Heart left ventricle (tissue), 16 donors: Measurements from ENCODE around the gene STEAP1B. TPM values are rescaled to one million over a fixed set of nuclear protein-coding genes. Genes with fewer than 3 reads are reported as not detected.
"Not testable (repeated sequence)": the region's sequence is repeated elsewhere in the genome, so short reads cannot be mapped to it uniquely, and the experiment has no call there.

Source experiments
- ATAC-seq, 4 donors: fragments of 200-7000 bp; cut with Tn5 transposase; one replicate each; pipeline ENCODE4 v1.9.1; 2020 to 2022; ENCODE audit warnings: moderate library complexity in 4 of 4, mild to moderate bottlenecking in 3 of 4, moderate number of reproducible peaks in 1 of 4
- DNase-seq, 5 donors: peaks; one replicate each; pipeline ENCODE4 v3.0.0-alpha.2; 2020
- H3K27ac ChIP-seq, 12 donors: fragments of 200-600 bp; sonication (generic) in 4 of 12; one replicate each; pipeline versions ENCODE4 v1.5.0 to v1.8.0; 2016 to 2022; ENCODE audit warnings: mild to moderate bottlenecking in 2 of 12
- H3K27me3 ChIP-seq, 9 donors: fragments of 200-600 bp; sonication (generic) in 2 of 9; one replicate each; pipeline versions ENCODE4 v1.5.1 to v1.8.0; 2016 to 2022; ENCODE audit warnings: mild to moderate bottlenecking in 3 of 9
- H3K36me3 ChIP-seq, 9 donors: fragments of 200-600 bp; sonication (generic) in 2 of 9; one replicate each; pipeline versions ENCODE4 v1.5.0 to v1.8.0; 2018 to 2022; ENCODE audit warnings: mild to moderate bottlenecking in 2 of 9
- H3K4me1 ChIP-seq, 12 donors: fragments of 200-600 bp; sonication (generic) in 4 of 12; one replicate each; pipeline versions ENCODE4 v1.5.0 to v1.8.0; 2016 to 2022; ENCODE audit warnings: mild to moderate bottlenecking in 3 of 12
- H3K4me3 ChIP-seq, 12 donors: fragments of 200-600 bp; sonication (generic) in 4 of 12; one replicate each; pipeline versions ENCODE4 v1.5.0 to v1.8.0; 2017 to 2022; ENCODE audit warnings: mild to moderate bottlenecking in 9 of 12, moderate library complexity in 4 of 12
- H3K9me3 ChIP-seq, 12 donors: fragments of 200-600 bp; sonication (generic) in 4 of 12; one replicate each; pipeline versions ENCODE4 v1.5.0 to v1.8.0; 2016 to 2022; ENCODE audit warnings: mild to moderate bottlenecking in 1 of 12
- CTCF ChIP-seq, 12 donors: fragments of 200-600 bp; sonication (generic) in 4 of 12; IDR thresholded peaks; one replicate each; pipeline versions ENCODE4 v1.5.0 to v1.8.0; 2018 to 2022; ENCODE audit warnings: antibody characterized with exemption in 12 of 12, mild to moderate bottlenecking in 5 of 12
- POLR2A ChIP-seq, 2 donors: fragments of 450-650 bp; IDR thresholded peaks; one replicate each; pipeline ENCODE4 v1.6.1; 2017; ENCODE audit warnings: antibody characterized with exemption in 2 of 2, mild to moderate bottlenecking in 2 of 2, moderate library complexity in 2 of 2
- WGBS, 4 donors: extraction: QIAGEN DNeasy Blood & Tissue Kit in 2 of 4; methylation state at CpG; one replicate each; pipeline versions ENCODE4 v1.1.5 to v1.1.7; 2013 to 2018; 5-methylcytosine and 5-hydroxymethylcytosine counted together
- intact Hi-C, 10 donors: fragments of 100-400 bp; cut with DNase I; formaldehyde crosslinking; loops; one replicate each; pipeline versions ENCODE4 v1.11.1 to v1.14.2; 2022
- polyA plus RNA-seq, 2 donors: library from polyadenylated mRNA; stranded (reverse); fragments of 200-250 nt; gene quantifications; one replicate each; pipeline ENCODE4 v1.2.3, GENCODE V29; 2013
- total RNA-seq, 9 donors: library from RNA; depleted of rRNA in 2 of 9; stranded (reverse); fragments of >200 nt in 2 of 9; fragmentation: NEBNext Ultra II Directional in 3 of 9; extraction: Animal tissue kit (Norgen Biotek cat#: 25700) in 3 of 9; gene quantifications; one replicate each; pipeline versions ENCODE4 v1.1.0 to v1.2.4, GENCODE V29; 2016 to 2023
- donor health status: ischemic (EF 13 %, LVEDD 7.1; RV severe dilation, severe dysfunction).
- donor health status: healthy with polysubstance abuse.
- donor health status: DM: no; HTN: yes; CAD: no.
- donor health status: DM: no; HTN: no; CAD: no.
- donor health status: ischemic (EF 25% LVEDD 6.9; RV normal size, moderate dysfunction).
- donor health status: ischemic (EF 25% LVEDD 5.7; RV mildly dilated, moderate dysfunction).
- donor health status: healthy.
- donor health status: DM: yes; HTN: yes; CAD: no.
- donor health status: ischemic (EF 35%, LVEDD 5.7; RV mildly dilated, moderate dysfunction).
- donor health status: nonischemic (EF 11% LVEDD 7.7; RV severe dilation, severe dysfunction).
- donor health status: DM: yes; HTN: yes; CAD: no.
- donor health status: PGD.
- donor health status: ischemic (EF 29% LVEDD 5.4; RV normal size, mild dysfunction).
- donor health status: nonischemic (EF 23%, LVEDD 6.1; RV moderate dilation, normal function).

Gene STEAP1B
- total and polyA plus RNA-seq, 11 donors, result 0.26 to 1.7 (median 0.51) TPM; not detected in 2

- H3K4me3 ChIP-seq, H3K27me3 ChIP-seq, DNase-seq, ATAC-seq, intact Hi-C loops, H3K4me1 ChIP-seq, H3K9me3 ChIP-seq, H3K27ac ChIP-seq, H3K36me3 ChIP-seq: not testable (repeated sequence)
- WGBS, 4 donors, result 89 to 97% (median 91%) methylated on average over 3 of the region's 3 CpGs
These were observed 7.3 kb upstream of the STEAP1B start for GRCh38 chr7:22507320-22507719.

GRCh38 chr7:22506316-22507020, 6.5 kb upstream of the STEAP1B start:
- H3K4me3 ChIP-seq, H3K27ac ChIP-seq, H3K36me3 ChIP-seq, H3K27me3 ChIP-seq, H3K4me1 ChIP-seq, ATAC-seq, H3K9me3 ChIP-seq, DNase-seq, intact Hi-C loops: not testable (repeated sequence)
- 65 to 89% (median 77%) methylated on average over 1 to 9 of the region's 9 CpGs for WGBS, 4 donors

GRCh38 chr7:22504519-22504918, 4.5 kb upstream of the STEAP1B start:
- TF ChIP-seq CTCF (IDR thresholded peaks at IDR 0.05), result peak in 6 of 12 donors; percentile 10 to 33 (median 21)
- WGBS, 4 donors, result 46 to 57% (median 50%) methylated on average over 3 of the region's 3 CpGs
- H3K9me3 ChIP-seq, H3K4me1 ChIP-seq, H3K4me3 ChIP-seq, ATAC-seq, H3K27ac ChIP-seq, intact Hi-C loops, DNase-seq, H3K36me3 ChIP-seq: not testable (repeated sequence)
- H3K27me3 ChIP-seq, result peaks cover 0 to 12% (median 0%) of the 10 kb centered on the region in 9 donors

- intact Hi-C loops, H3K27ac ChIP-seq, H3K4me1 ChIP-seq, H3K36me3 ChIP-seq, ATAC-seq, DNase-seq, H3K9me3 ChIP-seq, H3K4me3 ChIP-seq: not testable (repeated sequence)
- 65 to 74% (median 68%) methylated on average over 5 of the region's 5 CpGs for WGBS, 4 donors
- peaks cover 0 to 12% (median 0%) of the 10 kb centered on the region in 9 donors for H3K27me3 ChIP-seq
These were observed 2.1 kb upstream of the STEAP1B start for GRCh38 chr7:22502104-22502503.

GRCh38 chr7:22501336-22501735, 1.3 kb upstream of the STEAP1B start:
- H3K27me3 ChIP-seq, result peaks cover 0 to 12% (median 0%) of the 10 kb centered on the region in 9 donors
- H3K4me1 ChIP-seq, H3K27ac ChIP-seq, intact Hi-C loops, DNase-seq, H3K9me3 ChIP-seq, H3K4me3 ChIP-seq, ATAC-seq, H3K36me3 ChIP-seq: not testable (repeated sequence)
- peak in 11 of 12 donors; percentile 16 to 49 (median 36) for TF ChIP-seq CTCF (IDR thresholded peaks at IDR 0.05)
- 19 to 42% (median 28%) methylated on average over 4 of the region's 4 CpGs for WGBS, 4 donors

GRCh38 chr7:22499044-22499443, 944 bp downstream of the STEAP1B start:
- H3K9me3 ChIP-seq, result no peaks in the 10 kb centered on the region
- H3K27me3 ChIP-seq, result peaks cover 0 to 12% (median 0%) of the 10 kb centered on the region in 9 donors
- WGBS, 4 donors, result 92 to 96% (median 95%) methylated on average over 5 of the region's 5 CpGs
- no peak for ATAC-seq
- intact Hi-C loops, result no loop called here
- H3K4me1 ChIP-seq, result peaks cover 0 to 7% (median 0%) of the 10 kb centered on the region in 12 donors
- H3K4me3 ChIP-seq, result no peak overlapping the region
- H3K36me3 ChIP-seq, result no peaks in the 10 kb centered on the region
- no peak overlapping the region for H3K27ac ChIP-seq
- no peak for DNase-seq
- no peak for TF ChIP-seq POLR2A (IDR thresholded peaks at IDR 0.05)
- no peak for TF ChIP-seq CTCF (IDR thresholded peaks at IDR 0.05)

- ATAC-seq, H3K4me3 ChIP-seq, H3K27me3 ChIP-seq, intact Hi-C loops, H3K27ac ChIP-seq, H3K4me1 ChIP-seq, DNase-seq, H3K36me3 ChIP-seq, H3K9me3 ChIP-seq: not testable (repeated sequence)
- 47 to 68% (median 56%) methylated on average over 2 of the region's 2 CpGs for WGBS, 4 donors
These were observed 3.1 kb downstream of the STEAP1B start for GRCh38 chr7:22496912-22497311.

GRCh38 chr7:22496296-22496888, 3.6 kb downstream of the STEAP1B start:
- H3K27ac ChIP-seq, H3K4me3 ChIP-seq, intact Hi-C loops, H3K36me3 ChIP-seq, H3K4me1 ChIP-seq, ATAC-seq, DNase-seq, H3K27me3 ChIP-seq, H3K9me3 ChIP-seq: not testable (repeated sequence)
- 94 to 95% (median 95%) methylated on average over 6 of the region's 6 CpGs for WGBS, 4 donors
